H9 (cell line): ENCODE data around the gene KTI12. TPM values are rescaled to one million over a fixed set of nuclear protein-coding genes. Genes with fewer than 3 reads are reported as not detected.
A peak's percentile ranks its signal among the peaks of the same experiment; 100 is the strongest.

Experiments
- DNase-seq: peaks from one replicate; pipeline ENCODE4 v3.0.0-alpha.2; 2017
- H2AFZ ChIP-seq: one replicate; pipeline ENCODE4 v1.6.1; 2013; ENCODE audit warnings: mild to moderate bottlenecking, low read length, control low read depth, moderate library complexity
- H2AK5ac ChIP-seq: 2 replicates; pipeline ENCODE4 v1.6.1; 2013; ENCODE audit warnings: low read length, control low read depth, mixed read lengths; ENCODE audit not compliant: insufficient read length
- H2BK120ac ChIP-seq: one replicate; pipeline ENCODE4 v1.6.1; 2013; ENCODE audit warnings: low read depth, mild to moderate bottlenecking, low read length, control low read depth, inconsistent platforms; ENCODE audit not compliant: poor library complexity, severe bottlenecking
- H2BK12ac ChIP-seq: 2 replicates; pipeline ENCODE4 v1.6.1; 2013; ENCODE audit warnings: low read length, control low read depth, mixed read lengths, low read depth; ENCODE audit not compliant: insufficient read length
- H2BK15ac ChIP-seq: 2 replicates; pipeline ENCODE4 v1.6.1; 2013; ENCODE audit warnings: low read depth, low read length, control low read depth
- H2BK20ac ChIP-seq: one replicate; pipeline ENCODE4 v1.6.1; 2013; ENCODE audit warnings: low read depth, mild to moderate bottlenecking, low read length, control low read depth, inconsistent platforms; ENCODE audit not compliant: poor library complexity, severe bottlenecking
- H2BK5ac ChIP-seq: 2 replicates; pipeline ENCODE4 v1.6.1; 2013; ENCODE audit warnings: low read length, control low read depth, mixed read lengths; ENCODE audit not compliant: insufficient read length
- H3K14ac ChIP-seq: 2 replicates; pipeline ENCODE4 v1.6.1; 2013; ENCODE audit warnings: low read length, control low read depth; ENCODE audit not compliant: insufficient read depth
- H3K18ac ChIP-seq: 2 replicates; pipeline ENCODE4 v1.6.1; 2013; ENCODE audit warnings: low read depth, mild to moderate bottlenecking, mixed read lengths, low read length, control low read depth; ENCODE audit not compliant: insufficient read length
- H3K23ac ChIP-seq: 2 replicates; pipeline ENCODE4 v1.6.1; 2013; ENCODE audit warnings: low read length, control low read depth, mixed read lengths, low read depth; ENCODE audit not compliant: insufficient read length
- H3K23me2 ChIP-seq: 2 replicates; pipeline ENCODE4 v1.6.1; 2013; ENCODE audit warnings: low read depth, mild to moderate bottlenecking, mixed read lengths, low read length, control low read depth; ENCODE audit not compliant: insufficient read length, poor library complexity, severe bottlenecking
- H3K27ac ChIP-seq: 2 replicates; pipeline ENCODE4 v1.5.1; 2013; ENCODE audit warnings: low read length, control low read depth, mixed read lengths, low read depth; ENCODE audit not compliant: insufficient read length
- H3K27me3 ChIP-seq: 2 replicates; pipeline ENCODE4 v1.6.1; 2013; ENCODE audit warnings: low read length, control low read depth, inconsistent platforms; ENCODE audit not compliant: insufficient read depth
- H3K4ac ChIP-seq: 2 replicates; pipeline ENCODE4 v1.6.1; 2013; ENCODE audit warnings: low read depth, mild to moderate bottlenecking, control low read depth, inconsistent platforms, low read length, moderate library complexity
- H3K4me1 ChIP-seq: 2 replicates; pipeline ENCODE4 v1.6.1; 2013; ENCODE audit warnings: low read length, control low read depth, inconsistent platforms; ENCODE audit not compliant: insufficient read depth
- H3K4me2 ChIP-seq: 2 replicates; pipeline ENCODE4 v1.6.1; 2013; ENCODE audit warnings: low read length, control low read depth, mixed read lengths; ENCODE audit not compliant: insufficient read length, insufficient read depth
- H3K56ac ChIP-seq: 2 replicates; pipeline ENCODE4 v1.6.1; 2013; ENCODE audit warnings: low read depth, mild to moderate bottlenecking, mixed read lengths, low read length, control low read depth; ENCODE audit not compliant: insufficient read length
- H3K79me1 ChIP-seq: 2 replicates; pipeline ENCODE4 v1.6.1; 2013; ENCODE audit warnings: low read depth, mild to moderate bottlenecking, moderate library complexity, low read length, control low read depth, inconsistent platforms; ENCODE audit not compliant: insufficient read depth, poor library complexity, severe bottlenecking
- H3K79me2 ChIP-seq: 2 replicates; pipeline ENCODE4 v1.6.1; 2013; ENCODE audit warnings: low read length, control low read depth, inconsistent platforms; ENCODE audit not compliant: insufficient read depth
- H3K9ac ChIP-seq: 2 replicates; pipeline ENCODE4 v1.6.1; 2013; ENCODE audit warnings: low read length, control low read depth, mixed read lengths; ENCODE audit not compliant: insufficient read length; ENCODE audit errors: extremely low read depth
- H3K9me3 ChIP-seq: one replicate; pipeline ENCODE4 v1.6.1; 2013; ENCODE audit warnings: low read depth, low read length, inconsistent platforms; ENCODE audit not compliant: control insufficient read depth
- H3T11ph ChIP-seq: one replicate; pipeline ENCODE4 v1.6.1; 2013; ENCODE audit warnings: mild to moderate bottlenecking, low read length, control low read depth, inconsistent platforms
- H4K20me1 ChIP-seq: one replicate; pipeline ENCODE4 v1.6.1; 2013; ENCODE audit not compliant: control insufficient read depth, insufficient read length, insufficient read depth
- H4K5ac ChIP-seq: 2 replicates; pipeline ENCODE4 v1.6.1; 2013; ENCODE audit warnings: low read depth, mild to moderate bottlenecking, mixed read lengths, low read length, control low read depth; ENCODE audit not compliant: insufficient read length
- H4K8ac ChIP-seq: replicated peaks from 2 replicates; pipeline ENCODE4 v1.6.1; 2013; ENCODE audit warnings: low read length, control low read depth, mixed read lengths, low read depth; ENCODE audit not compliant: insufficient read length
- H4K91ac ChIP-seq: 2 replicates; pipeline ENCODE4 v1.6.1; 2013; ENCODE audit warnings: low read depth, mild to moderate bottlenecking, moderate library complexity, mixed read lengths, low read length, control low read depth; ENCODE audit not compliant: insufficient read length
- H3K27ac Mint-ChIP-seq, 3 experiments: 2 replicates in 2 of 3; 3 replicates in 1 of 3; pipeline ENCODE4 v1.8.0; 2020 to 2021; ENCODE audit warnings: mixed read lengths in 3 of 3, mild to moderate bottlenecking in 1 of 3, moderate library complexity in 1 of 3
- H3K27me3 Mint-ChIP-seq: 2 replicates; pipeline ENCODE4 v1.8.0; 2021; ENCODE audit warnings: low read depth, mild to moderate bottlenecking, moderate library complexity, mixed read lengths
- H3K36me3 Mint-ChIP-seq, 3 experiments: 2 replicates in 2 of 3; 3 replicates in 1 of 3; pipeline ENCODE4 v1.8.0; 2020 to 2021; ENCODE audit warnings: low read depth in 3 of 3, mixed read lengths in 3 of 3; ENCODE audit not compliant: insufficient read depth in 1 of 3
- H3K4me1 Mint-ChIP-seq, 2 experiments: 2 replicates each; pipeline ENCODE4 v1.8.0; 2020; ENCODE audit warnings: mixed read lengths in 2 of 2
- H3K4me3 Mint-ChIP-seq, 2 experiments: 2 replicates in 1 of 2; 3 replicates in 1 of 2; pipeline ENCODE4 v1.8.0; 2020 to 2021; ENCODE audit warnings: mild to moderate bottlenecking in 2 of 2, mixed read lengths in 2 of 2, moderate library complexity in 1 of 2
- H3K9me3 Mint-ChIP-seq, 2 experiments: 2 replicates in 1 of 2; 3 replicates in 1 of 2; pipeline ENCODE4 v1.8.0; 2020; ENCODE audit warnings: mild to moderate bottlenecking in 2 of 2, mixed read lengths in 2 of 2, moderate library complexity in 1 of 2
- WGBS: extraction: QIAGEN DNeasy Blood & Tissue Kit; methylation state at CpG from one replicate; pipeline ENCODE4 v1.1.7; 2013; ENCODE audit warnings: missing lambda C conversion rate, low lambda C conversion rate, mixed read lengths; ENCODE audit not compliant: insufficient read length; ENCODE audit errors: extremely low coverage; 5-methylcytosine and 5-hydroxymethylcytosine counted together
- total RNA-seq: library from RNA; stranded (reverse); gene quantifications from 2 replicates; pipeline ENCODE4 v1.2.1, GENCODE V29; 2021
- TF ChIP-seq, protein P1 (sequence below): fragments of 200-600 bp; sonication (generic); conservative IDR thresholded peaks from 3 replicates; pipeline ENCODE4 v1.8.0; 2021; ENCODE audit warnings: antibody characterized with exemption, mild to moderate bottlenecking

KTI12 gene
- total RNA-seq, 1 experiment from 2014 or later: 16.7 TPM

DNA sequence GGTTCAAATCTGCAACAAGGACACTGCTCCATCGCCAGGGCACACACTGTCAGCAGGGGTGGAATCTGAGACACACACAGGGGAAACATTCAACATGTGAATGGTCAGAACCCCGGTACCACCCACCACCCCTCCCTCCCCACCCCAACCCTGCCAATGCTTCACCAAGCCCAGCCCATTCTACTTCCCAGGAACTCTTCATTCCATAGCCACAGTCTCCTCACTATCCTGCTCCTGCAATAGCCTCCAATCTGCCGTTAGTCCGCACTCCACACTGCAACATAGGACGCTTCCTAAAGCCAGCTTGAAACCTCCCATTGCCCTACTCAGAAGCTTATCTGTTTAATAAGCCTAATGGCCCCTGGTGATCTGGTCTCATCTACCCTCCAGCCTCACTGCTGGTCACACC is 35.6 kb downstream of the KTI12 start:
- H3K23ac ChIP-seq: no peak overlapping the region
- no peaks in the 10 kb centered on the region for H3K79me1 ChIP-seq
- H3K27me3 ChIP-seq: no peaks in the 10 kb centered on the region
- no peak overlapping the region for H3K18ac ChIP-seq
- no peak overlapping the region for H3K56ac ChIP-seq
- H3K4me2 ChIP-seq: peak overlapping the region; percentile 26
- H3K9me3 ChIP-seq: no peaks in the 10 kb centered on the region
- H4K5ac ChIP-seq: no peak overlapping the region
- peaks cover 4% of the 10 kb centered on the region for H3K27me3 Mint-ChIP-seq
- peaks cover 2% of the 10 kb centered on the region; the same call in 1 of the 2 replicates for H3K4me1 ChIP-seq
- H2BK20ac ChIP-seq: no peak overlapping the region
- TF ChIP-seq, protein P1, sequence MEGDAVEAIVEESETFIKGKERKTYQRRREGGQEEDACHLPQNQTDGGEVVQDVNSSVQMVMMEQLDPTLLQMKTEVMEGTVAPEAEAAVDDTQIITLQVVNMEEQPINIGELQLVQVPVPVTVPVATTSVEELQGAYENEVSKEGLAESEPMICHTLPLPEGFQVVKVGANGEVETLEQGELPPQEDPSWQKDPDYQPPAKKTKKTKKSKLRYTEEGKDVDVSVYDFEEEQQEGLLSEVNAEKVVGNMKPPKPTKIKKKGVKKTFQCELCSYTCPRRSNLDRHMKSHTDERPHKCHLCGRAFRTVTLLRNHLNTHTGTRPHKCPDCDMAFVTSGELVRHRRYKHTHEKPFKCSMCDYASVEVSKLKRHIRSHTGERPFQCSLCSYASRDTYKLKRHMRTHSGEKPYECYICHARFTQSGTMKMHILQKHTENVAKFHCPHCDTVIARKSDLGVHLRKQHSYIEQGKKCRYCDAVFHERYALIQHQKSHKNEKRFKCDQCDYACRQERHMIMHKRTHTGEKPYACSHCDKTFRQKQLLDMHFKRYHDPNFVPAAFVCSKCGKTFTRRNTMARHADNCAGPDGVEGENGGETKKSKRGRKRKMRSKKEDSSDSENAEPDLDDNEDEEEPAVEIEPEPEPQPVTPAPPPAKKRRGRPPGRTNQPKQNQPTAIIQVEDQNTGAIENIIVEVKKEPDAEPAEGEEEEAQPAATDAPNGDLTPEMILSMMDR: no peak
- no peak overlapping the region for H2AFZ ChIP-seq
- WGBS: no CpG with 5 or more reads among the region's 5 CpGs
- no peak overlapping the region for H4K91ac ChIP-seq
- no peaks in the 10 kb centered on the region for H3K79me2 ChIP-seq
- no peaks in the 10 kb centered on the region for H3K23me2 ChIP-seq
- no peak overlapping the region for H3K9ac ChIP-seq
- no peak overlapping the region for H3K4ac ChIP-seq
- no peak overlapping the region for H2BK15ac ChIP-seq
- H2BK12ac ChIP-seq: no peak overlapping the region
- H4K20me1 ChIP-seq: no peaks in the 10 kb centered on the region
- H3K9me3 Mint-ChIP-seq: no peaks in the 10 kb centered on the region
- H2BK5ac ChIP-seq: no peak overlapping the region
- no peak overlapping the region for H3K14ac ChIP-seq
- H2BK120ac ChIP-seq: no peak overlapping the region
- peak; percentile 65 for DNase-seq
- peaks cover 12 to 18% of the 10 kb centered on the region in 2 experiments for H3K4me1 Mint-ChIP-seq
- H2AK5ac ChIP-seq: no peak overlapping the region
- H3T11ph ChIP-seq: no peak overlapping the region
- H4K8ac ChIP-seq: no peak overlapping the region
- peak overlapping the region in 1 of 3 experiments; percentile 7; a peak in 1 of 7 replicates for H3K27ac Mint-ChIP-seq
- no peak overlapping the region for H3K27ac ChIP-seq
- H3K4me3 Mint-ChIP-seq: peak overlapping the region in 1 of 2 experiments; percentile 33; a peak in 1 of 5 replicates
- no peaks in the 10 kb centered on the region for H3K36me3 Mint-ChIP-seq
